ENCODE results near the gene MYCBPAP.

MYCBPAP gene

GRCh38 chr17:50521514-50521913 lies 13.3 kb downstream of the MYCBPAP start:
- H3K27ac ChIP-seq = no peak overlapping the region
- TF ChIP-seq CTCF (conservative IDR thresholded peaks at IDR 0.05) = no peak

GRCh38 chr17:50522766-50523165 lies 14.5 kb downstream of the MYCBPAP start:
- no peak for TF ChIP-seq CTCF (conservative IDR thresholded peaks at IDR 0.05)

GRCh38 chr17:50523208-50523607 lies 15.0 kb downstream of the MYCBPAP start:
- H3K27ac ChIP-seq = no peak overlapping the region
- no peak for TF ChIP-seq CTCF (conservative IDR thresholded peaks at IDR 0.05)

More at GRCh38 chr17:50522766-50523165, 14.5 kb downstream of the MYCBPAP start:
- H3K27ac ChIP-seq = no peak overlapping the region

GRCh38 chr17:50524838-50525237 lies 16.6 kb downstream of the MYCBPAP start:
- H3K27ac ChIP-seq = no peak overlapping the region
- TF ChIP-seq CTCF (conservative IDR thresholded peaks at IDR 0.05) = no peak

GRCh38 chr17:50527155-50527762 lies 19.0 kb downstream of the MYCBPAP start:
- TF ChIP-seq CTCF (conservative IDR thresholded peaks at IDR 0.05) = no peak
- H3K27ac ChIP-seq = no peak overlapping the region

- no peak for TF ChIP-seq CTCF (conservative IDR thresholded peaks at IDR 0.05)
- no peak overlapping the region for H3K27ac ChIP-seq
Observed at GRCh38 chr17:50527949-50528474, 19.8 kb downstream of the MYCBPAP start.

- no peak for TF ChIP-seq CTCF (conservative IDR thresholded peaks at IDR 0.05)
Observed at GRCh38 chr17:50529849-50530248, 21.6 kb downstream of the MYCBPAP start.

More at GRCh38 chr17:50529849-50530248, 21.6 kb downstream of the MYCBPAP start:
- no peak overlapping the region for H3K27ac ChIP-seq
